ENCODE data around the gene NSD1.
A peak's percentile ranks its signal among the peaks of the same experiment; 100 is the strongest.

NSD1 gene

DNA sequence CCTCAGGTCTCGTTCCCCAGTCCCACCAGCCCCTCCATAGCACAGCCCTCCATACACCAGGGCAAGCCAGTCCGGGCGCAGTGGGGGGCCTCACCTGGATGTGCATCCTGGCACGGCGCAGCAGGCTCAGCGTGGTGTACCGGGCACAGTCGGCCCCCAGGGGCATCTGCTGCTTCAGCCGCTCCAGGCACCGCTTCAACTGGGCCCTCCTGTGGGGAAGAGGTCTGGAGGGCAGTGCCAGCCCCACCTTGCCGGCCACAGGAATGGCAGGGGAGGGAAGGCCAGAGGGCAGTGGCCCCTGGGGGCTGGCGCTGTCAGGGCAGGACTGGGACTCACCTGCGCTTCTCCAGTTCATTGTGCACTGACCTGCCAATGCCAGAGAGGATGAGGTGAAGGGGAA is 176.8 kb downstream of the NSD1 start:
- no peak for DNase-seq

DNA sequence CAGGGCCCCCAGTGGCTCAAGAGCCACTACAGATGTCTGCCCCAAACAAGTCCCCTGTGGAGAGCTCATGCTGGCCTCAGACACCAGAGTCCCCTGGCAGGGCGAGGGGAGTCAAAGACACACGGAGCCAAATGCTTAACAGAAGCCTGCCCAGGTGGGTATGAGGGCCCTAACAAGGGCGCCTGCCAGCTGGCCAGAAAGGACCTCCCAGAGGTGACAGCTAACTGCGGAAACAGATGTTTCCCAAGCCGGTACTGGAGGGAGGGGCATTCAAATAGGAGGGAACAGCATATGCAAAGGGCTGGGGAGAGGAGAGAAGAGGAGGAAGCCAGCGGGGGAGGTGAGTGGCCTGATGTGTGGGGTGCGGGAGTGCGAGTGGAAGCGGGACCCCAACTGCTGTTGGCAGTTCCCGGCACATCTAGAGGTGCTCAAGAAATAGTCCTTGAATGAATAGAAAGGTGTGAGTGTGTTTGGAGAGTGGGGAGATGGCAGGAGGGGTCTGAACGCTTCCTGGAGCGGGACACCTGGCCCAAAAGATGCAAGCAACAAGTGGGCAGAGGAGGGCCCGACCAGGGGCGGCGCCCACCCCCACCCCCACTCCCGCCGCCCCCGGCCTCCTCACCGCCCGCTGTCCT is 177.3 kb downstream of the NSD1 start:
- DNase-seq = peak; percentile 79

DNA sequence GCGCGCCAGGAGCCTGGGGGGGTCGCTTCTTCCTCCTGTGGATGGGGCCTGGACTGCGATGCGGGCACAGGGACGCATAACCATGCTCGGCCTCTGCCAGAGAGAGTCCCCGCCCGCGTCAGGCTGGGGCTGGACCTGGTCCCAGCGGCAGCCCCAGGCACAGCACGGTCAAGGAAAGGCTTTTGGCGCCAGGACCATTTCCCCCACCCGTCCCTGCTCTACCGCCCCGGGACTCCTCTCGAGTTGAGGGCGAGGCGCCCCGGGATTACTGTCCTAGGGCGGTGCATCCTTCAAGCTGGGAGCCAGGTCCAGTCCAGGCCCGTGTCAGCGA is 177.8 kb downstream of the NSD1 start:
- DNase-seq = no peak

DNA sequence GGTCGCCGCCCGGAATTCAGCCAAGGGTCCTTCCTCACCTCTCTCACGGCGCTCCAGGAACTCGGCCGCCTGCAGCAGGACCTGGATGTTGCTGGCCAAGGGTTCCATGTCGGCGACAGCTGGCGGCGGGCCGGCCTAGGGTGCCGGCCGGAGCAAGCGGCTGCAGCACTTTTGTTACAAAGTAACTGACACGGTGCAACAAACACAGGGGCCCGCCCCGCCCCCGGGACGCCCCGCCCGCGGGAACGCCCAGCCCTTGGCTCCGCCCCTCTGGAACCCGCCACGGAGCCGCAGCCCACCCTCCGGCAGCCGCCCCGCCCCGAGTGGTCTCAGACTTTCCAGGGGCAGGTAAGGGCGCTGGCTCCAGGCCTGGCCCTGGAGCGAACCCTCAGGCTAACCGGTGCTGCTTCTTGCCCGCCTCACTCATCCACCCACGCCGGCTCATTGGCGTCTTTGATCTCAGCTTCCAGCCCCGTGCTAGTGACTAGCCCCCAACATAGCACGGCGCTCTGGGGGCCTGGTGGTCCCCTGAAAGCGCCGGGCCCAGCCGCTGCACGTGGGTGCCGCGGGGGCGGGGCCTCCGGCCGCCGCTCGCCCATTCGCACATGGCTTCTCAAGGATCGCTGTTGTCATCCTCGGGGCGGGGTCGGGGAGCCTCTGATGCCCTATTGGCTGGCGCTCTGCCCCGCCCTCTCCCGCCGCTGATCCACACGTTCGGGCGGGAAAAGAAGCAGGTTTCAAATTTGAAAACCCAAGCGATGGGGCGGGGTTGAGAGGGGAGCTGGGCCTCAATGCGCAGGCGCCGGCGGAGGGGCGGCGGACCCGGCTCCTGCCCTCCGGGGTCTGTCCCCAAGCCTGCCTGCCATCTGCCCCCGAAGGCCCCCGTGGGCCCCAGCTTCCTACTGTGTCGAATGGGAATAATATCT is 178.4 kb downstream of the NSD1 start, which contains the start of gene MXD3:
MXD3 (minus strand) TSS at position 176 of the 926 bp plus-strand sequence; CDS start at position 108, 68 bp downstream.
- peak; percentile 99 for DNase-seq

DNA sequence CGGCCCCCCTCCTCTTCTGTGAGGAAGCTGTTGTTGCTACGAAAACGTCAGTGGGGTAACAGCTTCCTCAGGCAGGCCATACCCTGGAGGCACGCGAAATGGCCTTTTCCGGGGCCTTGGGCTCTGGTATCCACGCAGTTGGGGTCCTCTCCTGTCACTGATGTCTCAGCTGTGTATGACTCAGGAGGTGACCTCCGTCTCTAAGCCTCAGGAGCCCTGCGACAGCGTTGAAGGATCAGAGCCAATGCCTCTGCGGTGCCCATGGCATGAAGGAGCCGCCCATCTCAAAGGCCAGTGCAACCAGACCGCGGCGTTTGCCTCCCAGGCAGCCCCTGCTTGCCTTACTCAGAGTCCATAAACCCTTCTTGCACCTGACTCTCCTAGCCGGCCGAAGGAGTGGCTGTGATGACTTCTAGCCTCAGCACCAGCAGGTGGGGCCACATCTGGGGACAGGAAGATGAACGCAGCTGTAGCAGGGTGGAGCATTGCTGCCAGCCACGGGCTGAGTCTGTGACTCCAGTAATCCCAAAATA is 179.1 kb downstream of the NSD1 start:
- peak; percentile 66 for DNase-seq

DNA sequence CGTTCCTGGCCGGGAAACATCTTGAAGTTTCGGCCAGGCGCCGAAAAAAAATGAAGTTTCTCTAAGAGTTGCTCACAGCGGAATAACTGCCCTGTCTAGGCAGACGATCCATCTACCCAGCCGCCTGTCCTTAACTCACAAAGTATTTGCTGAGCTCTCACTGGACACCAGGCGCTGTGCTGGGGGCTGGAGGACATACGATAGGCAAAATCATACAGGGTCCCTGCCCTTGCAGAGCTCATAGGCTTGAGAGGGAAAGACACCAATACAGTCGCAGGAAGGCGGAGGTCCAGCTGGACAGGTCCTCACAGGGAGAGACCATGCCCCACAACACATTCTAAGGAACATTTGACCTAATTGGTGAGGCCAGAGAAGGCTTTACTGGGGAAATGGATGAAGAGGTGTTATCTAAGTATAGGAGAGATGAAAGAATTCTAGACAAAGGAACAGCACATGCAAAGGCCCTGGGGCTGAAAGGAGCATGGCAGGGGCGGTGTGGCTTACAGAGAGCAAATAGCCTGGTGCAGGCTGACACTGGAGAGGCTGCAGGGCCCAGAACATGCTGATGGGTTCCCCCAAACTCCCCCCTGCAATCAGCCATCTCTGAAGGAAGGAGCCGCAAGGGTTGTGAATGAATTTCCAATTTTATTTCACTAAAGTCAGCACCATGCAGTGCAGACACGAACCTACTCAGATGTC is 180.1 kb downstream of the NSD1 start:
- DNase-seq = no peak

DNA sequence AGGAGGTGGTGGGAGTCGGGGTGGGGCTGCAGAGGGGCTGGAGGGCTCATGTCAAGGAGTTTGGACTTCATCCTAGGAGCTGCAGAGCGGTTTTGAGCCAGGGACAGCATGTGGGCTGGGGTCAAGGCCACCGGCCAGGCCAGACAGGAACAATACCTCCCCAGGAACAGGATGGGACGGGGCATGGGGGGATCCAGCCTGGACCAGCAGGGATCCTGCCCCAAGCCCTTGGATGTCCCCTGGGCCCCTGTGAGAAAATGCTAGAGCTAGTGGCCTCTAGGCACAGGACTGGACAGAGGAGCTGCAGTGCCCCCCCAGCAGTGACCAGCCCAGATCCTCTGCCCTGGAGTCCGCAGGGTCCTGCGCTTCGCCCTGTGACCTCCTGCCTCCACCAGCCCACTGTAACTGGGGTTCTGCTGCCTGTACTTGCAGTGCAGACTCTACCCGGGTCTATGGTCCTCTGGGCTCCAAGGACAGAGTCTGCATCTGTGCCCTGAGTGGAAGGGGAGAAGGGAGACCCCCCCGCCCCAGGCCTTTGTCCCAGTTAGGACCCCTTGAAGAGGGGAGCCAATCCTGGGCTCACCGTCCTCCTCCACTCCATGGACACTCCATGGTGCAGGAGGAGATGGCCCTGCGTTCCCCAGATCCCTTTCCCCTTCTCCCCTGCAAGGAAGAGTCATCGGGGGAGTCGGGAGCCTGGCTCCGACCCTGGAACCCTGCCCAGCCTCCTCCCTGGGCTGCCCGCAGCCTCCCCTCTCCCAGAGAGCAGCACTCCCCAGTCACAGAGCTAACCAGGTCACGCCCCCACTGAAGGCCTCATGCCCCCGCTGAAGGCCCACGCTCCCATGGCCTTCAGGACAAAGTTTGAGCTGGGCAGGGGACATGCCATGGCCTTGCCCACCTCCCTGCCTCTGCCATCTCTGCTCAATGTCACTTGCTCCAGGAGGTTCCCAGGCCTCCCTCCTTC is 181.1 kb downstream of the NSD1 start:
- no peak for DNase-seq

DNA sequence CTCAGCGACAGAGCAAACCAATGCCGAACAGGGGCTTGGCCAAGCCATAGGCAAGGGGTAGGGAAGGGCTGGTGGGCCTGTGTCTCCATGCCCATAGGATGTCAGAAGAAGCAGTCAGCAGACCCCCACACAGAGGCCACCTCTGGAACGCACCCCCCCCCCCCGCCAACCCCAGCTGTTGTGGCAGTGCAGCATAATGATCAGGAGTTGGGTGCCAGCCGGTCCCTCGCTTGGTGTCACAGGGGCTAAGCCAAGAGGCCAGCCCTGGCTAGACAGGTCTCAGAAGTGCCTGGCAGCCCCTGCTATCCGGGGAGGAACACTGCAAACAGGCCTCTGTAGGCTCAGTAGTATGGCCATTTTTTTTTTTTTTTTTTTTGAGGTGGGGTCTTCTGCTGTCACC is 181.8 kb downstream of the NSD1 start:
- no peak for DNase-seq

DNA sequence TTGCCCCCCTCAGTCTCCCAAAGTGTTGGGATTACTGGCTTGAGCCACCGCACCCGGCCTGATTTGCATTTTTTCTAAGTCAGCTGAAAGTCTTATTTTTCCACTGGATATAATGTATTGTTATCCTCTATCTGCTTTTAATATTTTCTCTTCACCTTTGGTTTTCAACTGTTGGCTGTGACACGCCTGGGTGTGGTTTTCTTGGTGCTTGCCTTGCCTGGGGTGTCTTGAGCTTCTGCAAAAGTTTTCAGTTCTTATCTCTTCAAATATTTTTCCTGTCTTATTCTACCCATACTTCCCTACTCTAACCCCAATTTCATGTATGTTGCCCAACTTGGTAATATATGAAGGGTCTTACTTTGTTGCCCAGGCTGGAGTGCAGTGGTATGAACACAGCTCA is 182.4 kb downstream of the NSD1 start:
- DNase-seq = no peak

DNA sequence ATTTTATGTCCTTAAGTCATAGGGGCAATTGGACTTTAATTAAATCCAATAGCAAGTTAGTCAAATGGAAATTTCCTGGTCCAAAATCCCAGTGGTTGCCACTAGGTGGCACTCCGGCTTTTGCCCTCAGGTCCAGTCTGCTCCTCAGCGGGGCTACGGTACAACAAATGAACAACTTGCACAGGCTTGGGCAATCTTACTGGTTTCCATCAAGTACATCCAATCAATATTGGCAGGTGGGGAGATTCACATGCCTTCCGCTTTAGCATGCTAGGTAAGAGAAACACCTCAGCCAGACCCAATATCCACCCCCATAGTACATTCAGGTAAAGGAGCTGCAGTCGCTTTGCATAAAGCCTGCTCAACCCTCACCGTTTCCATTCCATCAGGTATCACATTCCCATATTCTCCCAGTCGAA is 184.4 kb downstream of the NSD1 start:
- DNase-seq = peak; percentile 76

DNA sequence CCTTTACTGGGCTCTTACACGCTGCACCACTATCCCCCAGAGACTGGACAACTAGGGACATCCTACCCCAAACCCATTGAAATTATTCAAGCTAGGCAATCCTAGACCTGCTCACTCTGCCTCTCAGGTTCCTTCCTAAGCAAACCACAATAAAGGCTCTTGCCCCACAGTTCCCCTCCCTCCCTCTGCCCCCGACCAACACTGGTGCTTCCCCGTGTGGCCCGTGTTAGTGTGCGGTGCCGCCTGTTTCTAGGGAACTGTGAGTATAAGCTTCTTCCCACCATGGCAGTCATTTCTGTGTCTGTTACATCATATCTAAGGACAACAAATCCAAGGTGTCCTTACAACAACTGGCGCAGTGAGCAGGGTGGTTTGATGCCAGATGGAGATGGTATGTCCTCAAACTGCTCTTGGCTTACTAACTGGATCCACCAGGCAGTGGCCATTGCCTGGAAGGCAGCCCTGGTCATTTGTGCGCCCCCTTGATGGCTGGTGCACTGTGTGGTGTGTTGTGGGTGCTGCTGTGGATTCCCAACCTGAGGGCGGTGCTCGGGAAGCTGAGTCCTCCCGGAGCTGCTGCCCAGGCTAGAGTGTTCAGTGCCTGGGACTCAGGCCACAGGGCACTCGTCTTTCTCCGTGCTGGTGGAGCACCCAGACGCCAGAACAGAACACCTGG is 186.5 kb downstream of the NSD1 start:
- DNase-seq = no peak

DNA sequence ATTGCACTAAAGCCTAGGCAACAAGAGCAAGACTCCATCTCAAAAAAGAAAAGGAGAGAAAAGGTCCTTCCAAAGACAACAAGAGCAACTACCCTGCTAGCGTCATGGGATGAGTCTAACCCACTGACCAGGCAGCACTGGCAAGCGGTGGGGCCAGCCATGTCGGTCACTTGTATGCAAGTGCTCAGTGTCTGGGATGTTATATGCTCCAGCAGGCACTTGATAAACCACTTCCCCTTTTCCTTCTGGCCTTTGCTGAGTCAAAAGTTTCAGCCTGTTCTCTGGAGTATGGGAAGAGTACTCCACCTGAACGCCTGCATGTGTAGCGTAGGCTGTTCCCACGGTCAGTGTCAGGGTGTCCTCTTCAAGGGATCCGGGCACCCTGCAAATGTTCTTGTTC is 187.3 kb downstream of the NSD1 start:
- no peak for DNase-seq

DNA sequence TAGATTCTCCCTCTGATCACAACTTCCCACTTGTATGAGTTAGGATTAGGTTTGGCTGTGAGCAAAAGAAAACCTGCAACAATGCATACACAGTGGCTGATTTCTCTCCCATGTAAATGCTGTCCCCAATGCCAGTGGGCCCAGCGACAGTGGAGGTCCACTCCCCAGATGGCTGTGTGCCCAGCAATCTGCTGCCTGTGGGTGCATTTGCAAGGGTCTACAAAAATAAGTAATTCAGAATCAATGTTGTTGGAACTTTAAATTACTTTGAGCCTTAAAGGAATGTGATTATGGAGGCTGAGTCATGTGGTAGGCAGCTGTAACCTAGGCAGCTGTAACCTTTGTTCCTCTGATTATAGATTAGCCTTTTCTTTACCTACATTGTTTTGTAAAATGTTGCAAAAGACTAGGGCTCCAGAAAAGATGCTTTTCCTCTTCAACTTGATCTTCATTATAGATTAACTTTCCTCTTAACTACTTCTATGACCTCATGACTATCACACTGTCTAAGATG is 192.4 kb downstream of the NSD1 start:
- no peak for DNase-seq

DNA sequence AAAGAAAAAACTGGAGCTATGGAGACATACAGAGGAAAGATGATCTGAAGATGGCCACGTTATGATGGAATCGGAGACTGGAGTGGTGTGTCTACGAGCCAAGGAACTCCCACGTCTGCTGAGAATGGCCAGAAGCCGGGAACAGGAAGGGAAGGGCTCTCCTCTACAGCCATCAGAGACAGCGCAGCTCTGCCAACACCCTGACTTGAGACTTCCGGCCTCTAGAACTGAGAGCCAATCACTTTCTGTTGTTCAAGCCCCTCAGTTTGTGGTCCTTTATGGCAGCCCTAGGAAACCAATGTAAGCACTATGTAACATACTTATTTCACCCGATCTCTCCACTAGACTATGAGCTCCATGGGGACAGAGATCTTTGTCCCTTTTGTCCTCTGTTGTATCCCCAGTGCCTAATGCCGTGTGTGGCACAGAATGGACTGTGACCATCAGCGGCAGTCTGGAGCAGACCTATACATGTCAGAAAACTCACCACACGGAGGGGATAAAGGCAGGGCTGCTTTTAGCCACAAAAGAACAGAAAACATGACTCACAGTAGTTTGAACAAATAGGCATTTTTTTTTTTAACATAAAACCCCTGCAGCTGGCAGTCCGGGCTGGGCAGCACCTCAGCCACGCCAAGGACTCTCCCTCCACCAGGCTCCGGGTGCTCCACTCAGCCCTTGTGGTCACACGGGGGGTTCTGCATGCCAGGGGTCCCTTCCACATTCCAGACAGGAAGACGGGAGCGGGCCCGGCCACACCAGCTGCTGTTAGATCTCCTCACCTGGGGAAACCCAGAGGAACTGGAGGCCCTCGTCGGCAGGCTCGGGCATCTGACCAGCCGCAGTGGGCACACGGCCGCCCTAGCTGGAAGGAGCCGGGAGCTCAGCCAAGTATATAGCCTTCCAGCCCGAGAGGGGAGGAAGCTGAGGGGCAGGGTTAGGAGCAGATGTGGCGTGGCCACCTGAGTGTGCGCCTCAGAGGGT is 194.3 kb downstream of the NSD1 start:
- no peak for DNase-seq

DNA sequence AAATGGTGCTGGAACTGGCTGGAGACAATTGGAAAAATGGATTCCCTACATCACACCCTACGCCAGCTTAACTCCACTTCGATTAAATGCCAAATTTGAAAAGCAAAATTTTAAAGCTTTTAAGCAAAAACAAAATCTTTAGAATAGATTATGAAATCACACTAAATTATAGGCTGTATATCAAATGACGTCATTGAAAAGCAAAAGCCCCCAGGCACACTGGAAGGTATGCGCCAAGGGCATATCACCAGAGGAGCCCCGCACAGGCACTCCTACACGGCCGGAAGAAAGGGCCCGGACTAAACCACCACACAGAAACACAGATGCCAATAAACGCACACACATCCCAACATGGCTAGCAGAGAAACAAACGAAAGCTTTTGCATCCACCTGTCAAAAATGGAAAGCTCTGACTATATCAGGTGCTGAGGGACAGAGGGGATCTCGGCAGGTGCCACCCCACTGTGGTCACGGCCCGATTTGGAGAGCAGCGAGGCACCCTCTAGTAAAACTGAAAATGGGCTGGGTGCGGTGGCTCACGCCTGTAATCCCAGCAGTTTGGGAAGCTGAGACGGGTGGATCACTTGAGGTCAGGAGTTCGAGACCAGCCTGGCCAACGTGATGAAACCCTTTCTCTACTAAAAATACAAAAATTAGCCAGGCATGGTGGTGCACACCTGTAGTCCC is 195.1 kb downstream of the NSD1 start:
- no peak for DNase-seq

DNA sequence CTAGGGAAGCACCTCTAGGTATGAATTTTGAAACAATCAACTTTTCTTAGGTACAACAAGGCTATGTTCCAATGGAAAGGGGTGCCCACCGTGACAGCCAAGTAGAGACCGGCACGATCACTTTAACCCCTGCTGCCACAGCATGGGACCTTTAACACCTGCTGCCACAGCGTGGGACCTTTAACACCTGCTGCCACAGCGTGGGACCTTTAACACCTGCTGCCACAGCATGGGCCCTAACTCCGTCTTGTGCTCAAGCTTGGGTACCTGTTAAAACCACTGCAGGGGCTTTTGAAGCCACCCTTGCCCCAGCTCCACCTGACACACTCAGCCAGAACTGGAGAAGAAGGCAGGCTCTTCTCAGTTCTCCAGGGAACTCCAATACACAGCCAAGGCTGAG is 196.3 kb downstream of the NSD1 start:
- no peak for DNase-seq

DNA sequence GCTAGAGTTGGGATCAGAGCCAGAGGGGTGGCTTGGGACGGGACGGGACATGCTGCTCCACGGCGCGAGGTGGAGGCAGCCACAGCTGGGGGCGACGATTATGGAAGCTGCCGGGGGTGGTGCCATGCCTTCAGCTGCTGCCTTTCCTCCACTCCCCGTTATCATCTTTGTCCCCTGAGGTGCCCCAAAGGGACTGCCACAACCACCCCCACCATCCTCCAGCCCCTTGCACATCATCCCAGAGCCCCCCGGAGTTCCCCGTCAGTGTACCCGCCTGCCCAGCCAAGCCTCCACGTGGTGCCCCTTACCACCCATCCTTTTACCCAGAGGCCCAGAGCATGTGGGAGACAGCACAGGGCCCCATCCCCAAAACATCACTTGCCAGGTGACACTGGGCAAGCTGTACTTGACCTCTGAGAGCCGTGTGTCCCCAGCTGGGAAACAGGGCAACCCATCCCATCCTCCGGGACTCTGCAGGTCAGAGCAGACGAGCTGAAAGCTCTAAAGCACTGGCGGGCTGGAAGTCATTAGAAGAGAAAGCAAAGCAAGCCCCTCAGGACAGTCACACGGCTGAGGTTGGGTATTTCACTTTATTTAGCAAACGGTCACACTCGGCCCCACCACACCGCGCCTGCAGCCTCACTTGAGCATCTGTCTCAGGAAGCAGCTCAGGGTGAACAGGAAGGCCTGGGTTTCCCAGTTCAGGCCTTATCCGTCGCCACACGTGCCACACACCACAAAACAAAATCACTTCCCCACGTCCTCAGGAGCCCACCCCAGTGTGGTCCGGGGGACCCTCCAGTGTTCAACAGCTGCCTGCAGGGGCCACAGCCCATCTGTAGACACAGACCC is 197.6 kb downstream of the NSD1 start:
- DNase-seq = no peak
